GM10266 (cell line): Measurements from ENCODE around the gene ACSL1.

Experiments
- DNase-seq: peaks from one replicate; pipeline ENCODE4 v3.0.0; 2012; ENCODE audit errors: extremely low spot score
- TF ChIP-seq, protein P1 (sequence below): IDR thresholded peaks from 2 replicates; pipeline ENCODE4 v1.5.1; 2012; ENCODE audit warnings: mild to moderate bottlenecking, low read depth; ENCODE audit not compliant: control insufficient read depth, insufficient read depth; ENCODE audit errors: missing control alignments

The ACSL1 gene

GRCh38 chr4:184811526-184812198, 14.1 kb downstream of the ACSL1 start:
- no peak for DNase-seq
- TF ChIP-seq, protein P1, sequence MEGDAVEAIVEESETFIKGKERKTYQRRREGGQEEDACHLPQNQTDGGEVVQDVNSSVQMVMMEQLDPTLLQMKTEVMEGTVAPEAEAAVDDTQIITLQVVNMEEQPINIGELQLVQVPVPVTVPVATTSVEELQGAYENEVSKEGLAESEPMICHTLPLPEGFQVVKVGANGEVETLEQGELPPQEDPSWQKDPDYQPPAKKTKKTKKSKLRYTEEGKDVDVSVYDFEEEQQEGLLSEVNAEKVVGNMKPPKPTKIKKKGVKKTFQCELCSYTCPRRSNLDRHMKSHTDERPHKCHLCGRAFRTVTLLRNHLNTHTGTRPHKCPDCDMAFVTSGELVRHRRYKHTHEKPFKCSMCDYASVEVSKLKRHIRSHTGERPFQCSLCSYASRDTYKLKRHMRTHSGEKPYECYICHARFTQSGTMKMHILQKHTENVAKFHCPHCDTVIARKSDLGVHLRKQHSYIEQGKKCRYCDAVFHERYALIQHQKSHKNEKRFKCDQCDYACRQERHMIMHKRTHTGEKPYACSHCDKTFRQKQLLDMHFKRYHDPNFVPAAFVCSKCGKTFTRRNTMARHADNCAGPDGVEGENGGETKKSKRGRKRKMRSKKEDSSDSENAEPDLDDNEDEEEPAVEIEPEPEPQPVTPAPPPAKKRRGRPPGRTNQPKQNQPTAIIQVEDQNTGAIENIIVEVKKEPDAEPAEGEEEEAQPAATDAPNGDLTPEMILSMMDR: no peak

DNA sequence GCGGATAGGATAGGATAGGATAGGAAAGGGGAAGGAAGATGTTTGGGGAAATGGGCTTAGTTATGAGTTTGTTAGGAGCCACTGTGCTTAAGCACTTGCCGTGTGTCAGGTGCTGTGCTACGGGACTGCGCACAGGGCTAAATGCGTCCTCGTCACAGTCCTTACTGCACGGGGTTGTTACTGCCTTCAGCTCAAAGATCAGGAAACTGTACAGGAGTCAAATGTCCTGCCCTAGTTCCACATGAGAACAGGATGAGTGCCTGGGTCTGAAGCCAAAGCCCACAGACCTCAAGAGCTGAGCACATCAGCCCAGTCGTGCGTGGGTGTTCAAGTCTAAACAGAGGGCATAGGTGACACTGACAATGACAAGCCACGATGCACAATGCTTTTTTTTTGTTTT, 15.0 kb downstream of the ACSL1 start:
- no peak for DNase-seq
- TF ChIP-seq, protein P1: no peak

- TF ChIP-seq, protein P1: no peak
- no peak for DNase-seq
These were observed 17.1 kb downstream of the ACSL1 start for GRCh38 chr4:184808713-184809050.

DNA sequence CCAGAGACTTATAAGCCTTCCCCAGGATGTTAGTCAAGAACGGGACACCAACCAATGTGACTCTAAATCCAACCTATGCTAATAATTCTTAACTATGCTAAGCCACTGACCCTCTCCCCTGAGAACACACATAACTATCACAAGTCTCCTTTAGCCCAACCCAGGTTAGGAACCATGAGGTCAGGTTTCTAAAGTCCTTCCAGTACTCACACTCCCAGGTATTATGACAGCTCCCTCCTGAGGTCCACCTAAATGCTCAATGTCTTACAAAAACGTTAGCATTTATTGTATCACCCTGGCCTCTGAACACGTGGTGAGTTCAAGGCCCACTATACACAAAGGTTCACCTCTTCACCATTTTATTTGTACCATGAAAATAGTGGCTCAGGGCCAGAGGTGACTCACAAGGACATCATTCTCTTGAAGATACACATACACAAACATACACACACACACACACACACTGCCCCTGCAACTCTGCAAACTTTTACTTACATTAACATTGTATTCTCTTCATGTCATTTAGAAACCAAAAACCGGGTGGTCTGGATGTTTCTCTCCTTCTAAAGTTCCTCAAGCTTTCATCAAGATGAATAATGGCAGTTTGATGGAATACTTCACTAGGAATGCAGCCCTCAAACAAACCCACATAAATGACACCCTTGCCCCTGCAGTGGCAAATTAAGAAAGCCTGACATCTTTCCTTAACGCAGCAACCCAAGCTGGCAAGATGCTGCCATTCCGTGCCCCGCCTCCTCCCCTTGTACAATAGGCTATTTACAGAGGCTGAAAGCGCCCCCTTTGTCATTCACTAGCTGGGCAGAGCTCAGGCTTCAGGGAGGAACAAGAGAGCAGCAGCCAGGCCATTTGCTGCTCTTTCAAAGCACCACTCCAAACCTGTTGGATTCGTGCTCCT, 17.7 kb downstream of the ACSL1 start:
- no peak for DNase-seq
- TF ChIP-seq, protein P1: no peak

DNA sequence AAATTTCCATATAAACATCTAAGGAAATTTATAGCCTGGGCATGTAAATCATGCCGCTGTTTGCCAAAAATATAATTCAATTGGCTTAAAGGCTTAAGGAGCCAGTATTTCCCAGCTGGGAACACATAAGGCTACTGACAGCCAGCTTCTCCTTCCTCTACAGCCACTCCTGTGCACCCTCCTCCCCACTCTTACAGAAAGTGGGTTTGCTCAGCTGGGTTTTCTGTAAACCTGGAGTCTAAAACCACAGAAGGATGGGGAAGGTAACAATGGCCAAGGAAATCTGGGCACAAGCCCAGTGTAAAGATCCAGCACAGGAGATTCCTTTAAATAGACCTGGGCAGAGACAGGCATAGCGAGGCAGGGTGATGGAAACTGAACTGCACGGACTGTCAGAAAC, 18.5 kb downstream of the ACSL1 start:
- no peak for DNase-seq

DNA sequence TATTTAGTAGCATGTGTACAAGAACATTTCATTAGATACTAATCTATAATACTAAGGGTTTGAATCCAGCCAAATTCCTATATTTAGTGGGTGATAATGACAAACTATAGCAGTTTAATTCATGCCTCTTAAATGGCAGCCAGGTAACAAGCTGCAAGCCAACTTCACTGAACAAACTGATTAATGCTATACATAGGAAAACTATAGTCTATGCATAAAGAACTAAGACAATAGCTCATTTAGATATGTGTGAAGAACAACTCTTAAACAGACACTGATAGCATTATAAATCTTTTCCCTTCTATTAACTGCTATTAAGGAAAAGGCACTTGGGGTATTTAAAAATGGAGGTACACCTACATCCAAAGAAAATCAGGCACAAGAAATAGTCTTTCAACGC, 19.1 kb downstream of the ACSL1 start:
- DNase-seq: no peak
- TF ChIP-seq, protein P1: no peak

More for the DNA sequence above, 18.5 kb downstream of the ACSL1 start:
- TF ChIP-seq, protein P1: no peak

DNA sequence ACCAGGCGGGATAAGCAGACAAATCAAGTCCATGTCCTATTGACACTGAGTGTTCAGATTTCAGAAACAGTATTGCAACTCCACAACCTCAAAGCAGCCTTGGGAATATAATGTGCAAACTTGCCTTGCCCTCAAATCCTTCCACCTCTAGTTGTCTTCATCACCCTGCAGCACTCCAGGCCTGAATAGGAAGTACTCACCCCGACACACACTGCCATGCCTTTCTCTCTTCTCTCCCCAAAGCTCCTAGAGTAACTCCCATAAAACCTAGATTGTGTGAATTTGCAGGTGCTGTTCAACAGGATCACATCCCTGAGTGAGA, 19.6 kb downstream of the ACSL1 start:
- DNase-seq: no peak
- TF ChIP-seq, protein P1: no peak
